HS-5 (cell line): ENCODE data around the gene PRKD2.

ENCODE experiments used
- DNase-seq: peaks from one replicate; pipeline ENCODE4 v3.0.0-alpha.2; 2012; ENCODE audit warnings: low read depth

PRKD2 gene

DNA sequence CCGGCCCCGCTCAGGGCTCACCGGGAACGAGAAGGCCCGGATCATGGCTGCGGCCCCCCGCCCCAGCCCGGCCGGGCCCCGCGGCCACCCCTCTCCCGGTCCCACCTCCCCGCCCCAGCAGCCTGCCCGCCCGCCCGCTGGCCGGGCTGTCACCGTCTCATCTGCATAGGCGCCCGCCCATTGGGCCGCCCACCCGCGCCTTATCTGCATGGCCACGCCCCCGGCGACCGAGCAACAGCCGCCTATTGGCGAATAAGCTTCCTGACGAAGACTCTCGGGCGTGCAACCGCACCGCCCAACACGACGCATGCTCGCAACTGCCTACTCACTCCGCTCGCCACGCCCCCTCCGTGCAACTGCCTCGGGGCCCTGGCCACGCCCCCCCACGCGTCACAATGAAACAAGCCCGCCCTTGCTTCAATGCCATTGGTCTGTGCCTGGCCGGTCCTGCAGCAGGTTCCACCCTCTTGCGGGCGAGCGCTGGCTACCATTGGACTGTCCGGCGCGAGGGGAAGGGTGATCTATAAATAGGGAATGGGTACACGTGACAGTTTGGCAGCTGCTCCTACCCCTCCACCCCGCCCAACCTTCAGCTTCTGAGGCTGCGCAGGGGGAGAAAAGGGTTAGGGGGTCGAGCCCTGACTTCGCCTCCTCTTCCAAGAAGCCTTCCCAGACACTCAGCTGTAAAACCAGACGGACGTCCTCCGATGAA lies 55.7 kb downstream of the PRKD2 start, which contains the start of gene DACT3:
DACT3 (minus strand) TSS at position 163 of the 712 bp plus-strand sequence; CDS start at position 45, 118 bp downstream.
- peak; percentile 94 for DNase-seq

DNA sequence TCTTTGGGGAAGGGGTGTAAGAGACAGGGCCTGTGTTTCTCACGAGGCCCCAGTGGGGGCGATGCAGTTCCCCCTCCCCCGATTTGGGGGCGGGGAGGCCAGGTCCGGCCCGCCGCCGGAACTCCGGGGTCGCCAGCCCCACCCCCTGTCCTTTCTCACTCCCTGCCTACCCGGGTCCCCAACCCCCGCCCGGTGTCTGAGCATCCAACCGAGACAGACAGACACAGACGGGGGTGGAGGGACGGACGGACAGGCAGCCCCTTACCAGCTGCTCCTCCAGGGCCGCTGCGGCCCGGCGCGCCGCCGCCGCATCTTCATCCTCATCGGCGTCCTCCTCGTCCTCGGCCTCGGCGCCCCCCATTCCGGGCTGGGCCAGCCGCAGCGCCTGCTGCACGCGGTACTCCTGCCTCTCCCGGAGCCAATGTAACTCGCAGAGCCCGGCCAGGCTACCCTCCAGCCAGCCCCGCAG lies 56.3 kb downstream of the PRKD2 start:
- DNase-seq: no peak

DNA sequence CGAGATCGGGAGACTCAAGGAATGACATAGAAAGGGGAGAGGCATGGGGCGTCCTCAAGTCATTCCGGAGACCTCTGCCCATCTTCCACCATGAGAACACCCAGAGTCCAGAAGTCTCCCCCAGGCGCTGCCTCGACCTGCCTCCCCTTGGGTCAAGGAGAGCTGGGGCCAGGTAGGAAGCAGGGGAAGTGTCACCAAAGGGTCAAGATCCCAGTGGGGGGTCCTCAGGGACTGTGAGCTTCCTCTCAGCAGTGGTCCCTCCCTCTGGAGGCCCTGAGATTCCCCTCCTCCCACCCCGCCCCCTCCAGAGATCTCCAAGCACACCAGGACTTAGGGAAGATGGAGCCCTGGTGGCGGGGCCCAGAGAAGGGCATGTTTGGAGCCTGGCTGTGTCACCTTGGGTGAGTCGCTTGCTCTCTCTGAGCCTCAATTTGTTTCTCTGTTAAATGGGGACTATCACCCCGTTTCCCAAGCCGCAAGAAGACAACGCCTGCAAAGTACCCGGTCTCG lies 56.9 kb downstream of the PRKD2 start:
- no peak for DNase-seq

DNA sequence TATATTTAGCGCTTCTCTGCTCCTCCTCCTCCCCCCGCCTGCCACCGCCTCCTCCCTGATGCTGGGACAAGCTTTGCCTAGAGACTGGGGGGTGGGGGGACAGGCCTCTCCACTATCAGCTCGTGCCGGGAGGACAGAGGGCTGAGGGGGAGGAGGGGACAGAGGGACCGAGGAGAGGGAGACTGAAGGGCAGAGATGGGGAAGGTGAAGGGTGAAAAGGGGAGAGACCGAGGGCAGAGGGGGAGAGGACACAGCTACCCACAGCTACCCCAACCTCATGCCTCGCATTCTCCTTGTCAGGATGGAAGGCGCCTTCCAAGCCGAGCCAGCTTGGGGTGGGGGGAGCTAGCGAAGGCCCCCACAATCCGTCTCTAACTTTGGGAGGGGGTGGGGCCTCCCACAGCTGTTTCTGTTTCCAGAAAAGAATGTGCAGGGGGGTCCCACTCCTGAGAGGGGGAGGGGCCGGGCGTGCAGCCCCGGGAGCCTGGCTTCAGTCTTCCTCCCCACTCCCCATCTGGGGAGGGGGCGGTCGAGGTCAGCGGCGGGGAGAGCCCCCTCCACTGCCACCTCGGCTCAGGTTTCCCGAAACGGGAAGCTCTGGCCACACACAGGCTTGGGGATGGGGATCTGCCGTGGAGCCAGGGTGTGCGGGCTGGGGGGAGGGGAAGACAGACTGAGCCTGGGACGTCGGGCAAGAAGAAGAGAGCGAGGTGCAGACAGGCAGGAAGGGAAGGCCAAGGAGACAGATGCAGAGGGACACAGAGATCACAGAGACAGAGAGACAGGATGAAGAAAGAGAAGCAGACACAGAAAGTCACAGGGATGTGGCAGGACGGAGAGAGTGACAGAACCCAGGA lies 57.5 kb downstream of the PRKD2 start:
- no peak for DNase-seq

DNA sequence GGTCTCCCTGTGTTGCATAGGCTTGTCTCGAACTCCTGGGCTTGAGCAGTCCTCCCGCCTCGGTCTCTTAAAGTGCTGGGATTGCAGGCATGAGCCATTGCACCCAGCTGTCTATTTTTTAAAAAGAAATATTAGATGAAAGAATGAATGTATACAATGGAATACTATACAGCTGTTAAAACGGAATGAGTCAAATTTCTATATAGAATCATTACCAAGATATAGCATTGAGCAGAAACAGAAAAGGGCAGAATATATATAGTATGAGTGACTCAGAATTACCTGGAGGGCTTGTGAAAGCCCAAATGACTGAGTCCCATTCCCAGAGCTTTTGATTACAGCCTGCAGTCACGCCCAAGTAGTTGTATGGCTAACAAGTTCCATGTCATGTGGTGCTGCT lies 60.4 kb downstream of the PRKD2 start:
- no peak for DNase-seq

DNA sequence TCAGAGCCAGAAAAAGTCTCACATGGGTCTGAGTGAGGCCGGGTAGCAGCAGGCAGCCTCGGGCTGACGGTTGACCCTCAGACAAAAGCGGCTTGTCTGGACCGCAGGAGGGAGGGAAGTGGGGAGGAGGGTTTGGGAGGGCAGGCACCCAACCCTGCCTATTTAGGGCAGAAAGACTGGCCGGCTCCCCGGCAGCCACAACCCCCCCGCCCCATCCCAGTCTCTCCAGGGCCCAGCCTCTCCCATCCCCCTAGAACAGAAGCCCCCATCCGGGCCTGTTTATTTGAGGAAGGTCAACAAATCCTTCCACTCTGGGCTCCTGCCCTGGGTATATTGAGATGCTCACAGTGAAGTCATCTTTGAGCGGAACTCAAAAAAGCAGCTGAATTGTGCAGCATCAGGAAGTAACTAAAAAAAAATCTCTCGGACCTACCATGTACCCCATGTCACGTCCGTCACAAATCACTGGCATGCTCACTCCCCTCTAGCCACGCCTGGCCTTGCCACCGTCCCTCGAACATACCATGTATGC lies 62.2 kb downstream of the PRKD2 start:
- DNase-seq: no peak

DNA sequence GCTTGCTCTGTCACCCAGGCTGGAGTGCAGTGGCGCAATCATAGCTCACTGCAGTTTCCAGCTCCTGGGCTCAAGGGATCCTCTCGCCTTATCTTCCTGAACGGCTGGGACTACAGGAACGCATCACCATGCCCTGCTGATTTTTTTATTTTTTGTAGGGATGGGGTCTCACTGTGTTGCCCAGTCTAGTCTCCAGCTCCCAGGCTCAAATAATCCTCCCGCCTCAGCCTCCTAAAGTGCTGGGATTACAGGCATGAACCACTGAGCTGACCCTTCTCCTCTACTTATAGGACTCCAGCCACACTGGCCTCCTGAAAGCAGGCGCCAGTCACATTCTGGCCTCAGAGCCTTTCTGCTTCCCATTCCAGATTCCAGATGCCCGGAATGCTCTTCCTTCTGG lies 66.5 kb downstream of the PRKD2 start:
- no peak for DNase-seq

DNA sequence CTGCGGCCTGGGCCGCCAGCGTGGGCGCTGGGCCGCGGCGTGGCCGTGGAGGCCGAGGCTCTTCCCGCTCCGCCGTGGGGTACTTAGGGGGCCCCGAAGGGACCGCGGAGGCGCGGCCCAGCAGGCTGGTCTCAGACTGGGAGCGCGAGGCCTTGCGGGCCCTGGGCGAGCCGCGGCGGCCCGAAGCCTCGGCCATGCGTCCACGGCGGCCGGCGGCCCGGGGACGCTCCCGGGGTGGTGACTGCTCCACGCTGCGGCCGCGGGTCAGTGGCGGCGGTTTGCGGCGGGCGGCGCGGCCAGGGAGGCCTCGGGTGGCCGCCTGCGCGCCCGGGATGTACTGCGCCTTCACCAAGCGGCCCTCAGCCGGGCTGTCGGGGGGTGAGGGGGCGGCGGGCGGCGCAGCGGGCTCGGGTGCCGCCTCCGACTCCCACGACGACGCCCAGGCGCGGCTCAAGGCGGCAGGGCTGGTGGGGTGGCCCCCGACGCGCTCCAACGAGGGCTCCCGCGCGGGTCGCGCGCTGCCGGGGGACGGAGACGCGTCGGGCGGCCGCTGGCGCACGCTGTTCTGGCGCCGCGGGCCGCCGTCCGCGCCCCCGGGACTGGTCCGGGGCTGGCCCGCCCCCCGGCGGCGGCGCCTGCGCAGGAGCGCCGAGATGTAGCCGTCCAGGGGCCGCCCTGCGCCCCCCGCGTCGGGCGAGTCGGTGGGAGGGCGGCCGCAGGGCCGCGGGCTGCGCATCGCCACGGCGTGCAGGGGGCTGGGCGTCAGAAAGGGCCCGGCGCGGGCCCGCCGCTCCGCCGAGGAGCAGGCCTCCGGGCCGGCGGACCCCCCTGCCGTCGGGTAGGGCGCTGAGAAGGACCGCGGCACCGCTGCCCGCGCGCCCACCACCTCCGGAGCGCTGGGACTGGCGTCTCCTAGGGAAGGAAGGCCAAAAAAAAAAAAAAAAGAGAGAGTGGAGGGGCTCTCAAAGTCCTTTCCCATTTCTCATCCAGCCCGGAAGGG lies 67.7 kb downstream of the PRKD2 start:
- no peak for DNase-seq

DNA sequence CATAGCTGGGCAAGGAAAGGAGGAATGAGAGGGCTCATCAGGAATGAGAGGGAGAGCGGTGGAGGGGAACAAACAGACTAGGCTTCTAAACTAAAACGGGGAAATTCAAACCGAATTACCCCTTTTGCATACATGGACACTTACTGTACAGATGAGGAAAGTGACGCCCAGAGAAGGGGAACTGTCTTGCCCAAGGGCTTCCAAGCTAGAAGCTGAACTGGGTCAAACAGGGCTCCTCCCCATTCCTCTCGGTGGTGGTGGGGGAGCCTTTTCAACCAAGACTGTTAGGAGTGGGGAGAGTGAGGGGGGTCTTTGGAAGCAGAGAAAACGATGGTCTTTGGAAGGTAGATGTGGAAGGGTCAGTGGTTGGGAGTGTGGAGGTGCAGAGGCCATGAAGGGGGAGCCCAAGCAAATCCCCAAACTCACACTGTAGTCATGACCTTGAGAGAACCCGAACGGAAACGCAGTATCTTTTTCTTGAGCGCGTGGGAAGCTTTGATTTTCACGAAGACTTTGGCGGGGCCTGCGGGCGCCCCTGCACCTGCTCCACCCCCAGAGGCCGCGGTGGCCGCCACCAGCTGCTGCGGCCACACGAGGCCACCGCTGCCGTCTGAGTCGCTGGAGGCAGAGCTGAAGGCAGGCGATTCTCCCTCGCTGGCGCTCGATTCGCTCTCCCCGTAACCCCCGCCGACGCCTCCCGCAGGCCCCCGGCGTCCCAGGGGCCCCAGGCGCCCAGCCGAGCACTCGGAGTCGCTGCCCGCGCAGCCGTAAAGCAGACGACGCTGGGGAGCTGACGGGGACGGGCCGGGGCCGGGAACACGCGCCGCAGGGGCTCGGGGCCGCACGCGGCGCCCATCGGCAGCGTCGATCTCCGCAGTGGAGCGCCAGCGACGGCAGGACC lies 68.6 kb downstream of the PRKD2 start:
- DNase-seq: no peak

DNA sequence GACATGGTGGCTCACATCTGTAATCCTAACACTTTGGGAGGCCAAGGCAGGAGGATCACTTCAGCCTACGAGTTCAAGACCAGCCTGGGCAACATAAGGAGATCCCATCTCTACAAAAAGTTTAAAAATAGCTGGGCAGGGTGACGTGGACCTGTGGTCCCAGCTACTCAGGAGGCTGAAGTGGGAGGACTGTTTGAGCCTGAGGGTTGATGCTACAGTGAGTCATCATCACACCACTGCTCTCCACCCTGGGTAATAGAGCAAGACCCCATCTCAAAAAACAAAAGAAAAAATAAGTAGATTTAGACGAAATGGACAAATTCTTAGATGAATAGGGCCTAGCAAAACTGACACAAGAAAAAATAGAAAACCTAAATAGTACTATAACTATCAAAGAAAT lies 70.5 kb downstream of the PRKD2 start:
- no peak for DNase-seq

DNA sequence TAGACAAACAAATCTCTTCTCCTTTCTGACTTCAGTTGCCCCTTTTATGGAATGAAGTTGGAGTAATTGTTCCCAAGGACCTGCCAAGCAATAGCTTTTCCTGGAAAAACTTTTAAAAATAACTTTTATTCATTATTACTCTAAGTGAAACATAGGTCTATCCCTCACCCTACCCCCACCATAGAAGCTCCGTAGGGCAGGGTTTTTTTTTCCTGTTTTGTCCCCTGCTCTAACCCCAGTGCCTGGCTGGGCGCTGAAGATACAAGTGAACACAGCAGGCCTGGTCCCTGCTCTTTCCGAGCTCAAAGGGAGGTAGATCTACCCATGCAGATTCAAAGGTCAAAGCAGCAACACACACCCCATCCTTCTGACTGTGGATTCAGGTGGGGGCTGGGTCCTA lies 72.2 kb downstream of the PRKD2 start:
- DNase-seq: no peak

DNA sequence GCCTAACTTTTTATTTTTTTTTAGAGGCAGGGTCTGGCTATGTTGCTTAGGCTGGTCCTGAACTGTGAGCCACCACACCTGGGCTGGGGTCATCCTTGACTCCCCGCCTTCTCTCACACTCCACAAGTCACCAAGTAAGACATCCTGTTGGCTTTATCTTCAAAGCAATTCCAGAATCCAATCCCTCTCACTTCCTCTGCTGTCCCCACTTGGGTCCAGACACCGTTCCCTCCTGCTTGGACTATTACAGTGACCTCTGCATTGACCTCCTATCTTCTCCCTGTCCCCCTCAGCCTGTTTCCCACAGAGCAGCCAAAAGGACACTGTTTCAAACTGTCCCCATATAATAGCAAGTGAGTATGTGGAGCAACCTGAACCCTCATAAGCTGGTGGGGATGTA lies 76.3 kb downstream of the PRKD2 start:
- DNase-seq: no peak

DNA sequence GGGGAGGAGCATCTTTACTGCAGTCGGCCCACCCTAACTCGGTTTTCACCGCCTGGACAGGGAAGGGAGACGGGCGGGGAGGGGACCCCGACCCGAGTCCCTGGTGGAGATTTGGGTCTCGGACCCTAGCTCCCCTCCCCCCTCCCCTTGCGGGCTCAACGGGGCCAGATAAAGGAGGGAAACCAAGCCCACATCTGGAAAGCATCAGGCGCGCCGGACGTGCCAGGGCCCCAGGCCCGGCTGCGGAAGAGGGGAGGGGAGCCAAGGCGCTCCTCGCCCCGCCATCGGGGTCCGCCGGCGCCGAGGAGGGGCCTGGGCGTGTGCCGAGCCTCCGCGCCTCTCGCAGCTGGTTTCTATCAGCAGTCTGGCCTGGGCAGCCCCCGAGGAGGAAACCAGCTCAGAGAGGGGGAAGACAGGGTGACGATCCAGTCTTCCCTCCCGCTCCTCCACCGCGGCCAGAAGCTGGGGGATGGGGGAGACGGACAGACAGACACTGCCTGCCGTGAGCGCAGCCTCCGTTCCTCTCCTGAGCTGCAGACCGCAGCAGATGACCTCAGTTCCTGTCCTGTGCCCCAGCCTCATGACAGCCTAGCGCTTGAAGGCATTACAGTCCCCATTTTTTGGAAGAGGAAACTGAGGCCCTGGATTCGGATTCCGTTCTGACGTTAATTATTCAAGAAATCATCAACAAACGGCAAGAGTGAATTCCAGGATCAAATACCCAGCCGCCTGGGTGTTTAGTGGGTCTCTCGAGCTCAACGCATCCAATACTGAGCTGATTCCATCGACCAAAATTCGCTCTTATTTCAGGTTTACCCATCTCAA lies 77.3 kb downstream of the PRKD2 start:
- DNase-seq: peak; percentile 39

DNA sequence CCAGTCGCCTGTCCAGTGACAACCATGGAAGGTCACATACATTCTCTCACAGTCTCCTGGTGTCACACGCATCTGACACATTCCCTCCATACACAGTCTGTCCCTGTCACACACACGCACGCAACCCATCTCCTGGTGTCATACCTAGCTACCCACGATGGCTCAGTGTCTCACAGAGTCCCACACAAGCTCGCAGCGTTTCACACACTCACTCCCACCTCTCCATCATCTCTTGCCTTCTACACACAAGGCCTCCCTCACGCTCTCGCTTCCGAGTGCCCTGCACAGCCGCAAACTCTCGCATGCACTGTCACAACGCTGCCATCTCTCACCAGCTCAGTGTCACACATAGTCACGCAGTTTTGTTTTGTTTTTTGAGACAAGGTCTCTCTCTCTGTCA lies 79.7 kb downstream of the PRKD2 start:
- DNase-seq: no peak

DNA sequence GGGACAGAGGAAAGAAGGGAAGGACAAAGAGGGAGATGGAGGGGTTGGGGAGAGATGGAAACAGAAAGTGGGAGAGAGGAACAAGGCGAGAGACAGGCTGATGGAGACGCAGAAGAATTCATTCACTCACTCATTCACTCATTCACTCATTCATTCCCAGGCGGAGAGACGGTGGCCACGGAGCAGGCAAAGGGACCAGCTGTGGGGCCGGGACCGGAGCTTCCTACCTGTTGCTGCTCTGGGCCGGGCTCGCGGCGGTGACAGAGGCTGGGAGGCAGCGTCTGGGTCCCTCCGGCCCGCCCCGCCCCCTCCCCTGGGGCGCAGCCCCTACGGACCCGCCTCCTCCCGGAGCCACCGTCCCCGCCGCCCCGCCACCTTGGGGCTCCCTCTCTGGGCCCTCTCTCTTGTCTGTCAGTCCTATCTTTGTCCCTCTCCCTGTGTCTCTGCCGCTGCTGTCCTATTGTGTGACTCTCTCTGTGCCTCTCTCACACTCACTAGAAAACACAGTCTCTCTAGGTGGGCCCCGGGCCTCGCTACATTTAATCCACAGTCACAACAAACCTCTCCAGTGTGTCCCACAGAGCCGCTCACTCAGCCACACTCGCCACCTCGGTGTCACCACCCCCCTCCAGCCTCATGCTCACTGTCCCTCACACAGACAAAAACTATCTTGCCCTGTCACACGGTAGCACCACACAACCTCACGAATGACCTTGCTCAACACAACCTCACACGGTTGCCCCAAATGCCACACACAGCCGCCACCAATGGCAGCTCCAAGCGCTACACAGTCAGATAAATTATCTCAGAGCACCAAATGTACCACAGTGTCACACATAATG lies 80.8 kb downstream of the PRKD2 start, which contains the start of gene GNG8:
GNG8 (minus strand) TSS at position 283 of the 842 bp plus-strand sequence. CDS start 1,520 bp downstream, outside the sequence.
- DNase-seq: no peak

DNA sequence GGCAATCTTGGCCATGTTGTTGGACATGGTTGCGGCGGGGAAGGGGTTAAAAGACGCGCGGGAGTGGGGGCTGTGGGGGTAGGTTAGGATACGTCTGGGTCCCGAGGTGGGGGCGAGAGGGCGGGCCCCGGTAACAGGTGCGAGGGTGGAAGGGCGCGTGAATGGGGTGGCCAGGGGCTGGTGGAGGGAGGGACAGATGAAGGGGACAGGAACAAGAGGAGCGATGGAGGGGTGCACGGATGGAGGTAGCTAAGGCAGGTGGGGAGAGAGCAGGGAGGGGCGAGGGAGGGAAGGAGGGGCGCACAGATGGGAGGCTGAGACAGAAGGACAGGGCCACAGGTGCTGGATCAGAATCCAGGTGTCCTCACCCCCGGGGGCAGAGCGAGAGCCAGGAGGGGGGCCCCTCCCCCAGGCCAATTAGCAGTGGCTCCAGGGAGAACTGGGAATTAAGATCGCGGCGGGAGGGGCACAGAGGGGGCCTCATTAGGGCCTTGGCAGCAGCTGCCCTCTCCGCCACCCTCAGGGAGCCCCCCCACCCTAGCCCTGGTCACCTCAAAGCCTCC lies 82.2 kb downstream of the PRKD2 start:
- DNase-seq: no peak

DNA sequence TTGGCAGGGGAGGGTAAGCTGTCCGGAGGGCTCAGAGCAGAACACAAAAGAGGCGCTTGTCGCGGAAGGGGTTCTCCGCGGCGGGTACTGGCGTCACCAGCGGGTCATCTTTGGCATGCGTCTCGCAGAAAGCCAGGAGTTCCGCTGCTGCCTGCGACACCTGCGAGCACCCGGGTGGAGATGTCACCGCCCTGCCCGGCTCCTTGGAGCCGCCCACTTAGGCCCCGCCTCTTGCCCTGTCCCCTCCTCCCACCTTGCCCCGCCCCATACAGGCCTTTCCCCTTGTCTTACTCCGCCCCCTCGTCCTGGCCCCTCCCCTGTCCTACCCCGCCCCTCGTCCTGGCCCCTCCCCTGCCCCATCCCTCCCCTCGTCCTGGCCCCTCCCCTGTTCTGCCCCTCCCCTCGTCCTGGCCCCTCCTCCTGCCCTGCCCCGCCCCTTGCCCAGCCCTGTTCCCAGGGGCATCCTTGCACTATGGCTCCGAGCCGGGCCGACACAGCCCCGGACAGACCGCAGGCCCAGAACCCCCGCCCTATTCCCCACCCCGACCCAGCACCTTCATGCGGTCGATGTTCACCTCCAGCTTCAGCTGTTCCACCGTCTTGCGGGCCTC lies 82.8 kb downstream of the PRKD2 start:
- peak; percentile 45 for DNase-seq

DNA sequence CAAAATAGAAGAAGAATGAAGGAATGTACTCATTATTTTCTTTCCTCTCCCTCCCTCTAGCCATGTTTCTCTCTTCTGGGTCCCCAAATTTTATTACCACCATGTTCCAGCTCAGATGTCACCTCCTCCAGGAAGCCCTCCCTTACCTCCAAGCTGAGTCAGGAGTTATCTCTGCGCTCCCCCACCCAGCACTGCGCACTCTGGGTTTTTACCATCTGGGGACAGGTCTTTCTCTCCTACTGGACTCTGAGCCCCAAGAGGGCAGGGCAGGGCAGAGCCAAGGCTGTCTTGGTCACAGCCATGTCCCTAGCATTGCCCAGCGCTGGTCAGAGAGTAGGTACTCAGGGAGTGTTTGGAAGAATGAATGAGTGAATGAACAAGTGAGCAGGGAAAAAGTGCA lies 83.8 kb downstream of the PRKD2 start:
- DNase-seq: no peak
